Activated T-cell treated with anti-CD3 and anti-CD28 coated beads, Interleukin-2, amount 50 U/mL, for 48 hours (primary cell): Measurements from ENCODE around the gene LRRIQ4.
A peak's percentile ranks its signal among the peaks of the same experiment; 100 is the strongest.

Experiments used
- DNase-seq, 2 experiments: peaks; one replicate each; pipeline ENCODE4 v3.0.0-alpha.2; 2020

The LRRIQ4 gene

GRCh38 chr3:169811631-169812331, 889 bp upstream of the LRRIQ4 start:
- DNase-seq: peak; percentile 29 to 37

- no peak for DNase-seq
These were observed 608 bp downstream of the LRRIQ4 start for GRCh38 chr3:169813278-169813677.

GRCh38 chr3:169813757-169814517, 1.3 kb downstream of the LRRIQ4 start:
- DNase-seq: peak; percentile 82 to 85

GRCh38 chr3:169815590-169816150, 3.0 kb downstream of the LRRIQ4 start:
- no peak for DNase-seq

GRCh38 chr3:169818316-169818715, 5.6 kb downstream of the LRRIQ4 start:
- DNase-seq: no peak

- no peak for DNase-seq
These were observed 9.4 kb downstream of the LRRIQ4 start for GRCh38 chr3:169822091-169822490.

- DNase-seq: no peak
These were observed 9.9 kb downstream of the LRRIQ4 start for GRCh38 chr3:169822540-169822939.

- no peak for DNase-seq
These were observed 10.3 kb downstream of the LRRIQ4 start for GRCh38 chr3:169822983-169823382.

- no peak for DNase-seq
These were observed 12.6 kb downstream of the LRRIQ4 start for GRCh38 chr3:169825316-169825715.

- no peak for DNase-seq
These were observed 15.0 kb downstream of the LRRIQ4 start for GRCh38 chr3:169827712-169828111.

GRCh38 chr3:169835533-169835932, 22.9 kb downstream of the LRRIQ4 start:
- no peak for DNase-seq

GRCh38 chr3:169836078-169836941, 23.6 kb downstream of the LRRIQ4 start:
- DNase-seq: no peak

GRCh38 chr3:169836942-169837275, 24.2 kb downstream of the LRRIQ4 start:
- DNase-seq: no peak

GRCh38 chr3:169838511-169839030, 25.9 kb downstream of the LRRIQ4 start:
- DNase-seq: no peak

- DNase-seq: no peak
These were observed 28.5 kb downstream of the LRRIQ4 start for GRCh38 chr3:169841171-169841570.

GRCh38 chr3:169842960-169843359, 30.3 kb downstream of the LRRIQ4 start:
- no peak for DNase-seq

- no peak for DNase-seq
These were observed 34.0 kb downstream of the LRRIQ4 start for GRCh38 chr3:169846458-169847193.

- DNase-seq: no peak
These were observed 35.2 kb downstream of the LRRIQ4 start for GRCh38 chr3:169847896-169848295.

- DNase-seq: no peak
These were observed 36.1 kb downstream of the LRRIQ4 start for GRCh38 chr3:169848741-169849140.

GRCh38 chr3:169850618-169851017, 37.9 kb downstream of the LRRIQ4 start:
- DNase-seq: no peak

- DNase-seq: no peak
These were observed 42.8 kb downstream of the LRRIQ4 start for GRCh38 chr3:169855514-169855913.

- DNase-seq: no peak
These were observed 45.1 kb downstream of the LRRIQ4 start for GRCh38 chr3:169857811-169858210.
